HepG2 (cell line): ENCODE data around the gene SHISA9.

ENCODE experiments used
- MYNN ChIP-seq: sonication (generic); formaldehyde crosslinking; IDR thresholded peaks from 2 replicates; pipeline ENCODE4 v1.4.0; 2020; ENCODE audit warnings: mild to moderate bottlenecking, low read depth, missing genetic modification reagents
- SMYD3 ChIP-seq: sonication (generic); formaldehyde crosslinking; IDR thresholded peaks from 2 replicates; pipeline ENCODE4 v1.8.1; 2023; ENCODE audit warnings: mild to moderate bottlenecking, missing genetic modification reagents
- STAT5B ChIP-seq: sonication (generic); formaldehyde crosslinking; IDR thresholded peaks from 2 replicates; pipeline ENCODE4 v1.4.0; 2020; ENCODE audit warnings: missing genetic modification reagents
- YEATS2 ChIP-seq: sonication (generic); formaldehyde crosslinking; IDR thresholded peaks from 2 replicates; pipeline ENCODE4 v1.4.0; 2020; ENCODE audit warnings: missing genetic modification reagents, borderline replicate concordance
- ZNF446 ChIP-seq: sonication (generic); formaldehyde crosslinking; IDR thresholded peaks from 2 replicates; pipeline ENCODE4 v1.5.0; 2020; ENCODE audit warnings: mild to moderate bottlenecking, missing genetic modification reagents
- ZSCAN25 ChIP-seq: sonication (generic); formaldehyde crosslinking; IDR thresholded peaks from 2 replicates; pipeline ENCODE4 v1.8.0; 2022; ENCODE audit warnings: mild to moderate bottlenecking, missing genetic modification reagents
- TF ChIP-seq, protein P1 (sequence below): sonication (generic); formaldehyde crosslinking; IDR thresholded peaks from 2 replicates; pipeline ENCODE4 v1.5.0; 2020; ENCODE audit warnings: mild to moderate bottlenecking, missing genetic modification reagents, moderate library complexity
- TF ChIP-seq, protein P2 (sequence below): fragments of 450-650 bp; IDR thresholded peaks from 2 replicates; pipeline ENCODE4 v1.6.1; 2017

DNA sequence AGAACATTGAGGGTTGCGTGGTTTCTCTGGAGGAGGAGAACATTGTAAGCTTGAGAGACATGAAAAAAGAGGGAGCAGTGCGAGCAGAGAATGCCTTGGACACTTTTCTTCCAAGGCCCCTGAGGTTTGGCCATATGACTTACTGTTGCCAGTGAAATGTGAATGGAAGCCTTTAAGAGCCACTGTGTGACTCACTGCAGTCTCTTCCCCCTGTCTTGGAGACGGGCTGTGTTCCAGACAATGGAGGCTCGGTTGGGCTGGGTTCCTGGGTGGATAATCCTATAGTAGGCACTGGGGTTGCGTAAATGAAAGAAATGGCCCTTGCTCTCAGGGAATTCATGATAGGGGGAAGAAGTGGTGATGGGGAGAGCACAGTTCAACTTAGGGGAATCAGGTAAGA, 75.5 kb downstream of the SHISA9 start:
- TF ChIP-seq ZNF446 (CRISPR knock-in tag), result no peak
- TF ChIP-seq STAT5B (CRISPR knock-in tag), result no peak
- no peak for TF ChIP-seq SMYD3 (CRISPR knock-in tag)
- TF ChIP-seq, protein P1, sequence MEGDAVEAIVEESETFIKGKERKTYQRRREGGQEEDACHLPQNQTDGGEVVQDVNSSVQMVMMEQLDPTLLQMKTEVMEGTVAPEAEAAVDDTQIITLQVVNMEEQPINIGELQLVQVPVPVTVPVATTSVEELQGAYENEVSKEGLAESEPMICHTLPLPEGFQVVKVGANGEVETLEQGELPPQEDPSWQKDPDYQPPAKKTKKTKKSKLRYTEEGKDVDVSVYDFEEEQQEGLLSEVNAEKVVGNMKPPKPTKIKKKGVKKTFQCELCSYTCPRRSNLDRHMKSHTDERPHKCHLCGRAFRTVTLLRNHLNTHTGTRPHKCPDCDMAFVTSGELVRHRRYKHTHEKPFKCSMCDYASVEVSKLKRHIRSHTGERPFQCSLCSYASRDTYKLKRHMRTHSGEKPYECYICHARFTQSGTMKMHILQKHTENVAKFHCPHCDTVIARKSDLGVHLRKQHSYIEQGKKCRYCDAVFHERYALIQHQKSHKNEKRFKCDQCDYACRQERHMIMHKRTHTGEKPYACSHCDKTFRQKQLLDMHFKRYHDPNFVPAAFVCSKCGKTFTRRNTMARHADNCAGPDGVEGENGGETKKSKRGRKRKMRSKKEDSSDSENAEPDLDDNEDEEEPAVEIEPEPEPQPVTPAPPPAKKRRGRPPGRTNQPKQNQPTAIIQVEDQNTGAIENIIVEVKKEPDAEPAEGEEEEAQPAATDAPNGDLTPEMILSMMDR (CRISPR knock-in tag), result no peak
- TF ChIP-seq, protein P2, sequence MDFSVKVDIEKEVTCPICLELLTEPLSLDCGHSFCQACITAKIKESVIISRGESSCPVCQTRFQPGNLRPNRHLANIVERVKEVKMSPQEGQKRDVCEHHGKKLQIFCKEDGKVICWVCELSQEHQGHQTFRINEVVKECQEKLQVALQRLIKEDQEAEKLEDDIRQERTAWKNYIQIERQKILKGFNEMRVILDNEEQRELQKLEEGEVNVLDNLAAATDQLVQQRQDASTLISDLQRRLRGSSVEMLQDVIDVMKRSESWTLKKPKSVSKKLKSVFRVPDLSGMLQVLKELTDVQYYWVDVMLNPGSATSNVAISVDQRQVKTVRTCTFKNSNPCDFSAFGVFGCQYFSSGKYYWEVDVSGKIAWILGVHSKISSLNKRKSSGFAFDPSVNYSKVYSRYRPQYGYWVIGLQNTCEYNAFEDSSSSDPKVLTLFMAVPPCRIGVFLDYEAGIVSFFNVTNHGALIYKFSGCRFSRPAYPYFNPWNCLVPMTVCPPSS, result no peak
- no peak for TF ChIP-seq YEATS2 (CRISPR knock-in tag)
- no peak for TF ChIP-seq MYNN (CRISPR knock-in tag)
- no peak for TF ChIP-seq ZSCAN25 (CRISPR knock-in tag)
